ENCODE measurements around the gene CDA.

DNA sequence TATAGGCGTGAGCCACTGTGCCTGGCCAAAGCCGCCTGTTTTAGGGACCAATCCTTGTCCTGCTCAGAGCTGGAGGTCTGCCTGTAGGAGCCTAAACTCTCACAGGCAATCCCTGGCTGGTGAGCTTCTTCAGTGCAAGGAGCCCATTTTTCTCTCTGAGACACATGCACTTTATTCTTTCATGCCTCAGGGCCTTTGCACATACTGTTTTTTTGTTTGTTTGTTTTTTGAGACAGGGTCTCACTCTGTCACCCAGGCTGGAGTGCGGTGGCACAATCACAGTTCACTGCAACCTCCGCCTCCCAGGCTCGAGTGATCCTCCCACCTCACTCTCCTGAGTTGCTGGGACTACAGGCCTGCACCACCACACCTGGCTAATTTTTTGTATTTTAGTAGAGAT is 22.8 kb downstream of the CDA start:
- TF ChIP-seq, protein P1, sequence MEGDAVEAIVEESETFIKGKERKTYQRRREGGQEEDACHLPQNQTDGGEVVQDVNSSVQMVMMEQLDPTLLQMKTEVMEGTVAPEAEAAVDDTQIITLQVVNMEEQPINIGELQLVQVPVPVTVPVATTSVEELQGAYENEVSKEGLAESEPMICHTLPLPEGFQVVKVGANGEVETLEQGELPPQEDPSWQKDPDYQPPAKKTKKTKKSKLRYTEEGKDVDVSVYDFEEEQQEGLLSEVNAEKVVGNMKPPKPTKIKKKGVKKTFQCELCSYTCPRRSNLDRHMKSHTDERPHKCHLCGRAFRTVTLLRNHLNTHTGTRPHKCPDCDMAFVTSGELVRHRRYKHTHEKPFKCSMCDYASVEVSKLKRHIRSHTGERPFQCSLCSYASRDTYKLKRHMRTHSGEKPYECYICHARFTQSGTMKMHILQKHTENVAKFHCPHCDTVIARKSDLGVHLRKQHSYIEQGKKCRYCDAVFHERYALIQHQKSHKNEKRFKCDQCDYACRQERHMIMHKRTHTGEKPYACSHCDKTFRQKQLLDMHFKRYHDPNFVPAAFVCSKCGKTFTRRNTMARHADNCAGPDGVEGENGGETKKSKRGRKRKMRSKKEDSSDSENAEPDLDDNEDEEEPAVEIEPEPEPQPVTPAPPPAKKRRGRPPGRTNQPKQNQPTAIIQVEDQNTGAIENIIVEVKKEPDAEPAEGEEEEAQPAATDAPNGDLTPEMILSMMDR (conservative IDR thresholded peaks at IDR 0.05 in 1 of 2, IDR thresholded peaks at IDR 0.05 in 1 of 2; ENCODE audit: extremely low read depth in 1 of 2, insufficient read depth in 1 of 2, low read depth in 1 of 2, low read length in 2 of 2): no peak
- TF ChIP-seq EZH2 (IDR thresholded peaks at IDR 0.05; ENCODE audit: borderline replicate concordance, low read length): no peak
